IMR-90 (cell line): ENCODE results near the gene ALG1. TPM values are rescaled to one million over a fixed set of nuclear protein-coding genes. Genes with fewer than 3 reads are reported as not detected.

Source experiments
- ATAC-seq: fragments of 200-7000 bp; cut with Tn5 transposase; 2 replicates; pipeline ENCODE4 v1.9.1; 2020; ENCODE audit warnings: low read depth, mild to moderate bottlenecking, moderate library complexity
- BruUV-seq: library from RNA; stranded (reverse); fragments of 400-500 nt; replicated peaks from 2 replicates; lab custom pipeline; 2021; lab: Mats Ljungman, UMichigan
- CTCF ChIA-PET: fragments of 300-600 bp; formaldehyde crosslinking; extraction: SDS; loops from one replicate; lab custom pipeline; 2021; ENCODE audit warnings: antibody characterized with exemption; lab: Yijun Ruan, JAX
- POLR2A ChIA-PET: fragments of 300-600 bp; sonication (Branson Sonifier 250); formaldehyde crosslinking; loops from one replicate; lab custom pipeline; 2022; ENCODE audit warnings: antibody characterized with exemption; ENCODE audit not compliant: unreplicated experiment; lab: Charles Lee
- DNase-seq: peaks from one replicate; pipeline ENCODE4 v3.0.0; 2013
- H2AFZ ChIP-seq: replicated peaks from 2 replicates; pipeline ENCODE3; 2013; ENCODE audit warnings: low read length, mild to moderate bottlenecking; ENCODE audit not compliant: poor library complexity
- H2AK5ac ChIP-seq: 2 replicates; pipeline ENCODE4 v1.6.1; 2013; ENCODE audit warnings: low read depth, low read length, inconsistent platforms
- H2AK9ac ChIP-seq: replicated peaks from 2 replicates; pipeline ENCODE3; 2013; ENCODE audit warnings: mild to moderate bottlenecking, low read depth, low read length, moderate library complexity; ENCODE audit not compliant: poor library complexity
- H2BK120ac ChIP-seq: 2 replicates; pipeline ENCODE4 v1.6.1; 2013; ENCODE audit warnings: low read depth, low read length, inconsistent platforms
- H2BK15ac ChIP-seq: 3 replicates; pipeline ENCODE4 v1.6.1; 2013; ENCODE audit warnings: low read depth, low read length, inconsistent platforms
- H2BK20ac ChIP-seq: 2 replicates; pipeline ENCODE4 v1.6.1; 2013; ENCODE audit warnings: low read depth, mild to moderate bottlenecking, inconsistent platforms, low read length, moderate library complexity
- H2BK5ac ChIP-seq: 2 replicates; pipeline ENCODE4 v1.6.1; 2013; ENCODE audit warnings: mild to moderate bottlenecking, low read depth, low read length, inconsistent platforms; ENCODE audit not compliant: poor library complexity, severe bottlenecking
- H3K14ac ChIP-seq: replicated peaks from 2 replicates; pipeline ENCODE4 v1.6.1; 2013; ENCODE audit warnings: low read depth, low read length, inconsistent platforms
- H3K18ac ChIP-seq: 2 replicates; pipeline ENCODE4 v1.6.1; 2013; ENCODE audit warnings: low read depth, low read length, control low read depth
- H3K23ac ChIP-seq: 2 replicates; pipeline ENCODE4 v1.6.1; 2013; ENCODE audit warnings: low read depth, low read length, inconsistent platforms
- H3K27ac ChIP-seq: 2 replicates; pipeline ENCODE4 v1.5.1; 2013; ENCODE audit warnings: mild to moderate bottlenecking, control low read depth, low read length; ENCODE audit not compliant: insufficient read depth
- H3K27me3 ChIP-seq: 2 replicates; pipeline ENCODE4 v1.6.1; 2013; ENCODE audit warnings: low read length; ENCODE audit not compliant: control insufficient read depth, insufficient read depth
- H3K36me3 ChIP-seq: 2 replicates; pipeline ENCODE4 v1.6.1; 2013; ENCODE audit warnings: low read length, mixed read lengths; ENCODE audit not compliant: control insufficient read depth, insufficient read depth
- H3K4ac ChIP-seq: 2 replicates; pipeline ENCODE4 v1.6.1; 2013; ENCODE audit warnings: low read depth, low read length, inconsistent platforms
- H3K4me1 ChIP-seq: 2 replicates; pipeline ENCODE4 v1.6.1; 2013; ENCODE audit warnings: low read length, mixed read lengths; ENCODE audit not compliant: control insufficient read depth, insufficient read depth
- H3K4me2 ChIP-seq: 2 replicates; pipeline ENCODE4 v1.6.1; 2013; ENCODE audit warnings: low read depth, mild to moderate bottlenecking, control low read depth, low read length, moderate library complexity
- H3K4me3 ChIP-seq: 2 replicates; pipeline ENCODE4 v1.5.1; 2013; ENCODE audit warnings: low read depth, mild to moderate bottlenecking, control low read depth, low read length, moderate library complexity; ENCODE audit not compliant: insufficient read depth
- H3K56ac ChIP-seq: 2 replicates; pipeline ENCODE4 v1.6.1; 2013; ENCODE audit warnings: low read length, inconsistent platforms; ENCODE audit not compliant: insufficient read depth; ENCODE audit errors: extremely low read depth
- H3K79me1 ChIP-seq, 2 experiments: 2 replicates each; pipeline ENCODE4 v1.6.1; 2013; ENCODE audit warnings: low read length in 2 of 2, inconsistent platforms in 1 of 2, low read depth in 1 of 2
- H3K9ac ChIP-seq: 2 replicates; pipeline ENCODE4 v1.6.1; 2013; ENCODE audit warnings: low read depth, low read length, control low read depth
- H3K9me1 ChIP-seq: 2 replicates; pipeline ENCODE4 v1.6.1; 2013; ENCODE audit warnings: low read length, inconsistent platforms; ENCODE audit not compliant: insufficient read depth
- H3K9me3 ChIP-seq: 2 replicates; pipeline ENCODE4 v1.6.1; 2013; ENCODE audit warnings: low read length; ENCODE audit not compliant: control insufficient read depth, insufficient read depth
- H4K20me1 ChIP-seq: 2 replicates; pipeline ENCODE4 v1.6.1; 2013; ENCODE audit warnings: low read length, inconsistent platforms; ENCODE audit not compliant: insufficient read depth
- H4K5ac ChIP-seq: 2 replicates; pipeline ENCODE4 v1.6.1; 2013; ENCODE audit warnings: mild to moderate bottlenecking, low read depth, low read length, control low read depth
- H4K8ac ChIP-seq, 2 experiments: 2 replicates each; pipeline ENCODE4 v1.6.1; 2013; ENCODE audit warnings: low read depth in 2 of 2, low read length in 2 of 2, control low read depth in 1 of 2, inconsistent platforms in 1 of 2
- H4K91ac ChIP-seq: 2 replicates; pipeline ENCODE4 v1.6.1; 2013; ENCODE audit warnings: low read depth, low read length, inconsistent platforms; ENCODE audit not compliant: insufficient read depth
- CEBPB ChIP-seq: IDR thresholded peaks from 2 replicates; pipeline ENCODE4 v1.6.1; 2012; ENCODE audit warnings: low read depth, low read length, improper control_type of control experiment
- USF2 ChIP-seq: fragments of 150-350 bp; IDR thresholded peaks from 2 replicates; pipeline ENCODE4 v1.6.1; 2017; ENCODE audit warnings: mild to moderate bottlenecking, antibody characterized with exemption, low read length, low read depth
- WGBS, 2 experiments: methylation state at CpG; one replicate each; pipeline versions ENCODE4 v1.1.5 to v1.1.7; 2013; ENCODE audit warnings: missing lambda C conversion rate in 2 of 2; ENCODE audit not compliant: insufficient read length in 1 of 2; ENCODE audit errors: extremely low coverage in 2 of 2; 5-methylcytosine and 5-hydroxymethylcytosine counted together
- dilution Hi-C: fragments of 300-500 bp; cut with HindIII; formaldehyde crosslinking; loops from one replicate; pipeline ENCODE4 v1.14.3; 2018; ENCODE audit warnings: low sequenced_read_pairs; ENCODE audit not compliant: unreplicated experiment
- in situ Hi-C: fragments of 300-500 bp; cut with MboI; formaldehyde crosslinking; loops from 3 replicates; pipeline ENCODE4 v1.14.3; 2019; ENCODE audit warnings: low sequenced_read_pairs, inconsistent platforms, mixed read lengths
- intact Hi-C: fragments of 100-400 bp; cut with micrococcal nuclease; formaldehyde crosslinking; loops from 2 replicates; pipeline ENCODE4 v1.10.0; 2022
- polyA plus RNA-seq, 3 experiments: library from polyadenylated mRNA; depleted of rRNA; stranded (reverse); fragments of >200 nt; gene quantifications; 2 replicates each; pipeline ENCODE4 v1.2.3, GENCODE V29; 2012; ENCODE audit warnings: low replicate concordance in 1 of 3
- total RNA-seq: library from RNA; depleted of rRNA; stranded (reverse); fragments of >200 nt; gene quantifications from 2 replicates; pipeline ENCODE4 v1.2.3, GENCODE V29; 2012

Gene ALG1
- total and polyA plus RNA-seq, 2 of the 4 experiments (the other 2 are of a cell fraction) = 30.9 to 41.0 TPM

GRCh38 chr16:5065326-5065725, 6.3 kb upstream of the ALG1 start:
- Histone ChIP-seq H3K79me1 (no peaks in the 10 kb centered on the region), H3K4me2 (peak overlapping the region; percentile 60; the same call in 1 of the 2 replicates), H3K9ac (no peak overlapping the region), H2AK9ac (no peak overlapping the region), H3K4me3 (no peak overlapping the region), H2BK5ac (no peak overlapping the region), H3K27me3 (peaks cover 20% of the 10 kb centered on the region), H2BK20ac (no peak overlapping the region), H4K91ac (no peak overlapping the region), H3K18ac (no peak overlapping the region; the same call in 1 of the 2 replicates), H4K8ac (no peak overlapping the region; a peak in 1 of 4 replicates), H4K20me1 (no peaks in the 10 kb centered on the region), H4K5ac (no peak overlapping the region; the same call in 1 of the 2 replicates), H3K27ac (no peak overlapping the region), H3K23ac (no peak overlapping the region), H3K9me3 (no peaks in the 10 kb centered on the region), H2BK120ac (no peak overlapping the region), H3K14ac (no peak overlapping the region), H3K56ac (no peak overlapping the region), H2AFZ (peak overlapping the region; percentile 39), H3K4ac (no peak overlapping the region), H2AK5ac (no peak overlapping the region), H3K4me1 (peaks cover 6% of the 10 kb centered on the region; the same call in 1 of the 2 replicates), H3K9me1 (peaks cover 3% of the 10 kb centered on the region; the same call in 1 of the 2 replicates), H2BK15ac (no peak overlapping the region), H3K36me3 (no peaks in the 10 kb centered on the region)
- POLR2A ChIA-PET = no interaction called here
- in situ Hi-C loops = no loop called here
- ATAC-seq = peak; percentile 67
- TF ChIP-seq CEBPB = peak; percentile 86
- TF ChIP-seq USF2 = no peak
- CTCF ChIA-PET = no interaction called here
- intact Hi-C loops = no loop called here
- no peak for DNase-seq
- BruUV-seq = no TSS peak
- 17% methylated on average over 2 of the region's 8 CpGs; no CpG with 5 or more reads in 1 of the 2 experiments for WGBS, 2 experiments
- dilution Hi-C loops = no loop called here
